ENCODE measurements around the gene PEX5L.

Gene PEX5L

DNA sequence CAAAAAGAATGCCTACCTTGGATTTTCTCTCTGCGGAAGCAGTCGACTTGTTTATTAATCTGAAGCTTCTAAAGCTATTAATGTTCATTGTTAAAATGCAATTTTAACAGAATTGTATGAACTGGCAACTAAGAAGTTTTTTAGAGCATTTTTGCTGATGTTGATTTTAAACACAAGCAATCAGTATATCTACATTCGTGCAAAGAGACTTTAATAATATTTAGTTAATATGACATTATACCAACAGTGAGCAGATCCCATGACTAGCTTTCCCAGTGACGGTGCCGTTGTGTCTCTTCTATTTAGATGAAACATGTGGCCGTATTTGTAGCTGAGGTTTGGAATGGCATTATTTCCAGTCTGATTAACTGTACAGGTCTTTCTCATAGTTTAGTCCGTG lies 88.0 kb downstream of the PEX5L start:
- H3K9me3 ChIP-seq (ENCODE audit: control insufficient read depth in 2 of 2, low read length in 2 of 2): no peaks in the 10 kb centered on the region
- no peak overlapping the region for H3K9ac ChIP-seq (ENCODE audit: low read depth in 1 of 2, low read length in 2 of 2)
- no peak overlapping the region for H3K4me3 ChIP-seq (ENCODE audit: low read length in 2 of 2)
- no peaks in the 10 kb centered on the region for H3K27me3 ChIP-seq (ENCODE audit: control insufficient read depth in 2 of 2, insufficient read depth in 2 of 2, low read length in 2 of 2)
- no peak overlapping the region for H3K27ac ChIP-seq (ENCODE audit: low read depth in 2 of 2, low read length in 2 of 2)
- no peaks in the 10 kb centered on the region for H3K36me3 ChIP-seq (ENCODE audit: control insufficient read depth in 2 of 2, insufficient read depth in 2 of 2, low read length in 2 of 2)
- H3K4me1 ChIP-seq (ENCODE audit: control insufficient read depth in 2 of 2, insufficient read depth in 2 of 2, low read length in 2 of 2): no peaks in the 10 kb centered on the region

DNA sequence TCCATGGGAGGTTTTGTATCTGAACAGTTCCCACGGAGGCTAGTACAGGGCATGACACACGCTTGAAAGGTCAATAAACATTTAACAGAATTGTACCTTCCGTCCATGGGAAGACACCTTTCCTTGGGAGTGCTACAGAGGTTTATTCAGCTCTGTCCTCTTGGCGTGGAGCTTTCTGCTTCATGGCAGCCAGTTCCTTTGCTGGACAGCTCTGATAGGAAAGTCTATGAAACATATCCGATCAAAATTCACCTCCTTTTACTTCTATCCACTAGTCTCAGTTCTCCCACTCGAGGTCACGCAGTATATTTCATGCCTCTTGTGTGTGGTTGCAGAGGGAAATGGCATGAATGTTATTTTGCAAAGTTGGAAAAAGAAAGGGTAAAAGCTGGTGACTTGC lies 91.2 kb downstream of the PEX5L start:
- Histone ChIP-seq H3K27me3 (ENCODE audit: control insufficient read depth in 2 of 2, insufficient read depth in 2 of 2, low read length in 2 of 2) (no peaks in the 10 kb centered on the region), H3K4me3 (ENCODE audit: low read length in 2 of 2) (no peak overlapping the region), H3K9ac (ENCODE audit: low read depth in 1 of 2, low read length in 2 of 2) (no peak overlapping the region), H3K27ac (ENCODE audit: low read depth in 2 of 2, low read length in 2 of 2) (no peak overlapping the region), H3K4me1 (ENCODE audit: control insufficient read depth in 2 of 2, insufficient read depth in 2 of 2, low read length in 2 of 2) (no peaks in the 10 kb centered on the region), H3K36me3 (ENCODE audit: control insufficient read depth in 2 of 2, insufficient read depth in 2 of 2, low read length in 2 of 2) (no peaks in the 10 kb centered on the region), H3K9me3 (ENCODE audit: control insufficient read depth in 2 of 2, low read length in 2 of 2) (no peaks in the 10 kb centered on the region)

DNA sequence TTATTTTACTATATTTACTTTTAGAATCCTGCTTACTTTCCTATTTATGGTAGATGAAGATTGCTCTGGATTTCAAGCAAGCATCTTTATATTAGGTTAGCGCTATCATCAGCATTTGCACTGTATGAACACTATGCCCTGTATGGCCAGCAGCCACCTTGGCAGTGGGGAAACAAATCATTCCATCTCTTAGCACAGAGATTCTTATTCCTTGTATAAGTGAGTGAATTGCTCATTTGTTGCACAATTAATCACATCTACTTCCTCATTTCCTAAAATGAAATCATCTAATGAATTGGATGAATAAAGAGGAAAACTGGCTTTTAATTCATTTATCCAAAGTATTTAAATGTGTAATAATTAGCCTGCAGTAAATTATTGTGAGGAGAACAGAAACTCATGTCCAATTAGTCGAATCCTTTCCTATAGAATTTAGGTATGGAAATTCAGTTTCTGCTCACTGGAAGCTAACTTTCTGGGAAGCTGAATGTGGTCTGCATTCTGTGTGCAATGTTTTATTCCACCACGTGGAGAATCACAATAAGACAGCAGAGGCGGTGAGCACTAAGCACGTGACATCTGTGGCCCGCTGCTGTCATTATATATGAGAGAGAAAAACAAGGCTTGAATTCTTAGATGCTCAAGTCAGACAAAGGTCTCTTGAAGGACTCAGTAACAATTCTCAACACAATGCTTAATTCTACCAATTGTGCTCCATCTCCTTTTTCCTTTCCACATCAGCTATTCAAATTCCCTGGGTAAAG lies 93.4 kb downstream of the PEX5L start:
- H3K9me3 ChIP-seq (ENCODE audit: control insufficient read depth in 2 of 2, low read length in 2 of 2): no peaks in the 10 kb centered on the region
- H3K9ac ChIP-seq (ENCODE audit: low read depth in 1 of 2, low read length in 2 of 2): no peak overlapping the region
- H3K27ac ChIP-seq (ENCODE audit: low read depth in 2 of 2, low read length in 2 of 2): no peak overlapping the region

DNA sequence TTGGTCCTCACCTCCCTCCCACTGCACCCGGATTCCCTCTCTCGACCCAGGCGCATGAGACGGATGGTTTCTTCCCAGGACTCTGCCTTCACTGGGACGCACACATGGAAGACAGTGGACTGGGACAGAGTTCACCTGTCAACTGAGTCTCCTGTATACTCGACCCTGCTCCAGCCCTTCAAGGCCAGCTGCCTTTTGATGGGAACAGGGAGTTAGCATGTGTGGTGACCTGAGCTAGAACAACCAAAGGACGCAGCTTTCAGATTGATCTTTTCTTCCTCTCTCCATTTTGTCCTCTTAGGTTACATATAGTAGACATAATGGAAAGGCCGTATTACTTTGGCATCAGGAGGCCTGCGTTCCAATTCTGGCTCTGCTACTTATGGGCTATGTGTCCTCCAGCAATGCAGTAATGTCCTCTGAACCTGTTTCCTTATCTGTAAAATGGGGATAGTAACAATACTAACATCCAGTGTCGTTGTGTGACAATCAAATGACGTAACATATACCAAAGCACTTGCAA lies 94.1 kb downstream of the PEX5L start:
- H3K27ac ChIP-seq (ENCODE audit: low read depth in 2 of 2, low read length in 2 of 2): no peak overlapping the region
- H3K9me3 ChIP-seq (ENCODE audit: control insufficient read depth in 2 of 2, low read length in 2 of 2): no peaks in the 10 kb centered on the region
- H3K9ac ChIP-seq (ENCODE audit: low read depth in 1 of 2, low read length in 2 of 2): no peak overlapping the region
- H3K27me3 ChIP-seq (ENCODE audit: control insufficient read depth in 2 of 2, insufficient read depth in 2 of 2, low read length in 2 of 2): no peaks in the 10 kb centered on the region
- no peaks in the 10 kb centered on the region for H3K4me1 ChIP-seq (ENCODE audit: control insufficient read depth in 2 of 2, insufficient read depth in 2 of 2, low read length in 2 of 2)
- no peaks in the 10 kb centered on the region for H3K36me3 ChIP-seq (ENCODE audit: control insufficient read depth in 2 of 2, insufficient read depth in 2 of 2, low read length in 2 of 2)
- H3K4me3 ChIP-seq (ENCODE audit: low read length in 2 of 2): no peak overlapping the region

More for the DNA sequence above, 93.4 kb downstream of the PEX5L start:
- H3K36me3 ChIP-seq (ENCODE audit: control insufficient read depth in 2 of 2, insufficient read depth in 2 of 2, low read length in 2 of 2): no peaks in the 10 kb centered on the region
- H3K27me3 ChIP-seq (ENCODE audit: control insufficient read depth in 2 of 2, insufficient read depth in 2 of 2, low read length in 2 of 2): no peaks in the 10 kb centered on the region
- no peaks in the 10 kb centered on the region for H3K4me1 ChIP-seq (ENCODE audit: control insufficient read depth in 2 of 2, insufficient read depth in 2 of 2, low read length in 2 of 2)
- no peak overlapping the region for H3K4me3 ChIP-seq (ENCODE audit: low read length in 2 of 2)

DNA sequence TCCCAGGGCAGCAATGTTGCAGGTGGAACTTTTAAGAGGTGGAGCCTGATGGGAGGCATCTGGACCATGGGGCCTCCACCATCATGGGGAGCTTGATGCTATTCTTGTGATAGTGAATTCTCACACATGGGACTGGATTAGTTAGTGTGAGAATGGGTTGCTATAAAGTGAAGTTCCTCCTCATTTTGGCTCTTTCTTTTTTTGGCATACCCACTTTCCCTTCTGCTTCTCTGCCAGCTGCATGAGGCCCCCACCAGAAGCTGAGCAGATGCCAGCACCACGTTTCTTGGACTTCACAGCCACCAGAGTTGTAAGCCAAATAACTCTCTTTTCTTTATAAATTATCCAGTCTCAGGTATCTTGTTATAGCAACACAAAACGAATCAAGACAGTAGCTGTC lies 101.0 kb downstream of the PEX5L start:
- Histone ChIP-seq H3K9ac (ENCODE audit: low read depth in 1 of 2, low read length in 2 of 2) (no peak overlapping the region), H3K36me3 (ENCODE audit: control insufficient read depth in 2 of 2, insufficient read depth in 2 of 2, low read length in 2 of 2) (no peaks in the 10 kb centered on the region), H3K4me3 (ENCODE audit: low read length in 2 of 2) (no peak overlapping the region), H3K4me1 (ENCODE audit: control insufficient read depth in 2 of 2, insufficient read depth in 2 of 2, low read length in 2 of 2) (no peaks in the 10 kb centered on the region), H3K27me3 (ENCODE audit: control insufficient read depth in 2 of 2, insufficient read depth in 2 of 2, low read length in 2 of 2) (no peaks in the 10 kb centered on the region), H3K27ac (ENCODE audit: low read depth in 2 of 2, low read length in 2 of 2) (no peak overlapping the region), H3K9me3 (ENCODE audit: control insufficient read depth in 2 of 2, low read length in 2 of 2) (peaks cover 0 to 2% of the 10 kb centered on the region in 2 donors)

DNA sequence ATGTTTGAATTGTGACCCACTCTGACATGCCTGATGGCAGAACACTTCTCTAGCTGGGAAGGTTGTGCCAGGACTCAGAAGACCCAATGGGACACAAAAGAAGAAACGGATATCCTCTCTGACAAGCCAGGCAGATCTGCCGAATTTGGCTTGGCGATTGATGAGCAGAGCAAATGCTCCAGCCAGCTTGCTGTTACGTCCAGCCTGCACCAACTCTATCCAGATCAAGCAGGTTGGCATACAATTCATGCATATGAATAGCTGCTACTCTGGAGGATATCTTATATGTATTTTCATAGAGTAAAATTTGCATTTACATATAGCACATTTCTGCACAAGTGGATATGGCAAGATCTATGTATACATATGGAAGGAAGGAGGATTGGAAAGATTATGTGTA lies 102.8 kb downstream of the PEX5L start:
- Histone ChIP-seq H3K36me3 (ENCODE audit: control insufficient read depth in 2 of 2, insufficient read depth in 2 of 2, low read length in 2 of 2) (no peaks in the 10 kb centered on the region), H3K4me3 (ENCODE audit: low read length in 2 of 2) (no peak overlapping the region), H3K27ac (ENCODE audit: low read depth in 2 of 2, low read length in 2 of 2) (no peak overlapping the region), H3K4me1 (ENCODE audit: control insufficient read depth in 2 of 2, insufficient read depth in 2 of 2, low read length in 2 of 2) (no peaks in the 10 kb centered on the region), H3K9me3 (ENCODE audit: control insufficient read depth in 2 of 2, low read length in 2 of 2) (peaks cover 0 to 2% of the 10 kb centered on the region in 2 donors), H3K9ac (ENCODE audit: low read depth in 1 of 2, low read length in 2 of 2) (no peak overlapping the region), H3K27me3 (ENCODE audit: control insufficient read depth in 2 of 2, insufficient read depth in 2 of 2, low read length in 2 of 2) (no peaks in the 10 kb centered on the region)

DNA sequence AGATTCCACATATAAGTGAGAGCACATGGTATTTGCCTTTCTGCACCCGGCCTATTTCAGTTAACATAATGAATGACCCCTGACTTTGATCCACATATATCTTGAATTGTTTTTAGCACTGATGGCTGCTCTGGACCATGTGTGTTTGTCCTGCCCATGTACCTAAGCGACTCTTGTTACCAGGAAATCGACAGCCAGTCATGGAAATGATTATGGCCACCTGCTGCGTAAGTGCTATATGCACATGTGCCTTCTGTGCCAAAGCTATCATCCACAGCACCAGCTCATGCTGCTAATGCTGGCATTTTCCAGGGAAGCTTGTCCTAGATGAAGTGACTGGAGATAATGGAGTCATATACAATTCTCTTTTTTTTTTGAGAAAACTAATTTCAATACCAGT lies 103.7 kb downstream of the PEX5L start:
- H3K9me3 ChIP-seq (ENCODE audit: control insufficient read depth in 2 of 2, low read length in 2 of 2): peaks cover 0 to 2% of the 10 kb centered on the region in 2 donors
- H3K36me3 ChIP-seq (ENCODE audit: control insufficient read depth in 2 of 2, insufficient read depth in 2 of 2, low read length in 2 of 2): no peaks in the 10 kb centered on the region
- H3K4me3 ChIP-seq (ENCODE audit: low read length in 2 of 2): no peak overlapping the region
- H3K4me1 ChIP-seq (ENCODE audit: control insufficient read depth in 2 of 2, insufficient read depth in 2 of 2, low read length in 2 of 2): no peaks in the 10 kb centered on the region
- H3K9ac ChIP-seq (ENCODE audit: low read depth in 1 of 2, low read length in 2 of 2): no peak overlapping the region
- no peak overlapping the region for H3K27ac ChIP-seq (ENCODE audit: low read depth in 2 of 2, low read length in 2 of 2)
- H3K27me3 ChIP-seq (ENCODE audit: control insufficient read depth in 2 of 2, insufficient read depth in 2 of 2, low read length in 2 of 2): no peaks in the 10 kb centered on the region

DNA sequence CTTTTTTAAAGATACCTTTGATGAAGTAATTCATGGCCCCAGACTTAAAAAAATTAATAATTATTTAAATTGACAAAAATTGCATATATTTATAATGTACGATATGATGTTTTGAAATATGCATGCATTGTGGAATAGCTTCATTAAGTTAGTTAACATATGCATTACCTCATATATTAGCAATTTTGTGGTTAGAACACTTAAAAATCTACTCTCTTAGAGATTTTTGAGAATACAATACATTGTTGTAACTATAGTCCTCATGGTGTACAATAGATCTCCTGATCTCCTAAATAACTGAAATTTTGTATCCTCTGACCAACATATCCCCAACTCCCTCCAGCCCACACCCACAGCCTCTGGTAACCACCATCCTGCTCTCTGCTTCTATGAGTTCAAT lies 104.1 kb downstream of the PEX5L start:
- Histone ChIP-seq H3K27me3 (ENCODE audit: control insufficient read depth in 2 of 2, insufficient read depth in 2 of 2, low read length in 2 of 2) (no peaks in the 10 kb centered on the region), H3K9me3 (ENCODE audit: control insufficient read depth in 2 of 2, low read length in 2 of 2) (peaks cover 0 to 2% of the 10 kb centered on the region in 2 donors), H3K36me3 (ENCODE audit: control insufficient read depth in 2 of 2, insufficient read depth in 2 of 2, low read length in 2 of 2) (no peaks in the 10 kb centered on the region), H3K27ac (ENCODE audit: low read depth in 2 of 2, low read length in 2 of 2) (no peak overlapping the region), H3K4me1 (ENCODE audit: control insufficient read depth in 2 of 2, insufficient read depth in 2 of 2, low read length in 2 of 2) (no peaks in the 10 kb centered on the region), H3K4me3 (ENCODE audit: low read length in 2 of 2) (no peak overlapping the region), H3K9ac (ENCODE audit: low read depth in 1 of 2, low read length in 2 of 2) (no peak overlapping the region)

DNA sequence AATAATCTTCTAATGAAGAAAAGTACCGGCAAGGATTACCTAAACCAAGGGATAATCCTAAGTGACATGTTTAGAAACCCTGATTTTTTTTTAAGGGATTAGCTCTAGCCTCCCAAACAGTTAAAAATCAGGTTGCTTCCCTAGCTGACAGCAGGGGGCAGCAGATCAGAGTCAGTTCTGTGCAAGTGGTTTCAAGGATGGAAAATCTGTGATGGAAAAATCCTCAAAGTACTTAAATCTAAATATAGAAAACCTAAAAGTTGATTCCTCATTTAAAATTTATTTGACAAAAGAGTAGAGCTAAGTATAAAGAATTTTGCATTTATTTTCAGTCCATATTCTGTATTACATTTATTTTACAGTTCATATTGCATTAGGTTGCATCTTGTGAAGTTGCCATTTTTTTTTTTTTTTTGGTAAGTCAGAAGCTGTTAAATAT lies 107.6 kb downstream of the PEX5L start:
- H3K4me1 ChIP-seq (ENCODE audit: control insufficient read depth in 2 of 2, insufficient read depth in 2 of 2, low read length in 2 of 2): no peaks in the 10 kb centered on the region
- no peaks in the 10 kb centered on the region for H3K27me3 ChIP-seq (ENCODE audit: control insufficient read depth in 2 of 2, insufficient read depth in 2 of 2, low read length in 2 of 2)
- H3K4me3 ChIP-seq (ENCODE audit: low read length in 2 of 2): no peak overlapping the region
- H3K27ac ChIP-seq (ENCODE audit: low read depth in 2 of 2, low read length in 2 of 2): no peak overlapping the region
- no peaks in the 10 kb centered on the region for H3K36me3 ChIP-seq (ENCODE audit: control insufficient read depth in 2 of 2, insufficient read depth in 2 of 2, low read length in 2 of 2)
- no peaks in the 10 kb centered on the region for H3K9me3 ChIP-seq (ENCODE audit: control insufficient read depth in 2 of 2, low read length in 2 of 2)
- H3K9ac ChIP-seq (ENCODE audit: low read depth in 1 of 2, low read length in 2 of 2): no peak overlapping the region

DNA sequence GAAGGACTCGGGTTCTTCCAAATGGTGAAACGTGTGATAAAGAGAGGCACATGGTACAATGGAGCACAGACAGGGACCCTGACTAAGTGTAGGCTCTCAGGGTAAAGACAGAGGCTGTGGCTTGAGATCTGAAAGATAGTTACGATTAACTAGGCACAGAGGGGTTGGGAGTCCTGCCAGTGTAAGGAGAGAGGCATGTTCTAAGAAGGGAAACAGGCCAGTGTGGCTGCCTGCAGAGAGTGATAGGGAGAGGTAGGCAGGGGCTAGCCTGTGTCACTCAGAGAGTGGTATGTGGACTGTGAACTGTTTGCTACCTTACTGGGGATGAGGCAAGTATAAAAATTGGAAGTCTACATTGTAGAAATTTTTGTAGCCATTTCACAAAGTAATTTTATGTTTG lies 109.5 kb downstream of the PEX5L start:
- H3K27ac ChIP-seq (ENCODE audit: low read depth in 2 of 2, low read length in 2 of 2): no peak overlapping the region
- H3K4me1 ChIP-seq (ENCODE audit: control insufficient read depth in 2 of 2, insufficient read depth in 2 of 2, low read length in 2 of 2): no peaks in the 10 kb centered on the region

More for the DNA sequence above, 109.5 kb downstream of the PEX5L start:
- Histone ChIP-seq H3K36me3 (ENCODE audit: control insufficient read depth in 2 of 2, insufficient read depth in 2 of 2, low read length in 2 of 2) (no peaks in the 10 kb centered on the region), H3K27me3 (ENCODE audit: control insufficient read depth in 2 of 2, insufficient read depth in 2 of 2, low read length in 2 of 2) (no peaks in the 10 kb centered on the region), H3K9me3 (ENCODE audit: control insufficient read depth in 2 of 2, low read length in 2 of 2) (no peaks in the 10 kb centered on the region), H3K4me3 (ENCODE audit: low read length in 2 of 2) (no peak overlapping the region), H3K9ac (ENCODE audit: low read depth in 1 of 2, low read length in 2 of 2) (no peak overlapping the region)
